DND-41 (cell line): ENCODE measurements around the gene TYSND1.

Experiments used
- ATAC-seq: fragments of 200-7000 bp; cut with Tn5 transposase; 3 replicates; pipeline ENCODE4 v1.9.1; 2021; ENCODE audit warnings: low read depth; ENCODE audit not compliant: insufficient read depth
- DNase-seq: peaks from one replicate; pipeline ENCODE4 v3.0.0-alpha.2; 2020
- H2AFZ ChIP-seq: 2 replicates; pipeline ENCODE4 v1.6.0; 2012; ENCODE audit warnings: low read depth, low read length
- H3K27ac ChIP-seq: 2 replicates; pipeline ENCODE4 v1.5.1; 2012; ENCODE audit warnings: low read length, inconsistent platforms
- H3K27me3 ChIP-seq: fragments of 200-600 bp; sonication (generic); 2 replicates; pipeline ENCODE4 v1.6.0; 2012; ENCODE audit warnings: low read length, mild to moderate bottlenecking, inconsistent platforms; ENCODE audit not compliant: insufficient read depth, poor library complexity
- H3K36me3 ChIP-seq: 2 replicates; pipeline ENCODE4 v1.5.1; 2012; ENCODE audit warnings: low read length, inconsistent platforms; ENCODE audit not compliant: insufficient read depth
- H3K4me1 ChIP-seq: 2 replicates; pipeline ENCODE4 v1.5.1; 2012; ENCODE audit warnings: mild to moderate bottlenecking, low read length; ENCODE audit not compliant: insufficient read depth
- H3K4me2 ChIP-seq: 2 replicates; pipeline ENCODE4 v1.6.0; 2012; ENCODE audit warnings: mild to moderate bottlenecking, moderate library complexity, low read length, inconsistent platforms; ENCODE audit not compliant: insufficient read depth
- H3K4me3 ChIP-seq, 2 experiments: fragments of 200-600 bp in 1 of 2; shearing (Covaris generic) in 1 of 2; 2 replicates each; pipeline ENCODE4 v1.5.1; 2012 to 2016; ENCODE audit warnings: inconsistent platforms in 2 of 2, low read length in 2 of 2, mild to moderate bottlenecking in 2 of 2, low read depth in 1 of 2, moderate library complexity in 1 of 2
- H3K79me2 ChIP-seq: 2 replicates; pipeline ENCODE4 v1.6.0; 2012; ENCODE audit warnings: low read length, inconsistent platforms; ENCODE audit not compliant: insufficient read depth
- H3K9ac ChIP-seq: 2 replicates; pipeline ENCODE4 v1.6.0; 2012; ENCODE audit warnings: low read depth, mild to moderate bottlenecking, inconsistent platforms, low read length, moderate library complexity
- H3K9me3 ChIP-seq: 2 replicates; pipeline ENCODE4 v1.5.1; 2012; ENCODE audit warnings: low read length, moderate library complexity, mild to moderate bottlenecking, inconsistent platforms; ENCODE audit not compliant: insufficient read depth, severe bottlenecking
- H4K20me1 ChIP-seq: 2 replicates; pipeline ENCODE4 v1.6.0; 2012; ENCODE audit warnings: low read length; ENCODE audit not compliant: insufficient read depth
- EZH2 ChIP-seq: IDR thresholded peaks from 3 replicates; pipeline ENCODE4 v1.6.1; 2012; ENCODE audit warnings: borderline replicate concordance, low read depth, mild to moderate bottlenecking, moderate library complexity, low read length, inconsistent platforms; ENCODE audit not compliant: severe bottlenecking
- TF ChIP-seq, protein P1 (sequence below): IDR thresholded peaks from 2 replicates; pipeline ENCODE4 v1.5.1; 2012; ENCODE audit warnings: borderline replicate concordance, low read length, moderate library complexity, mild to moderate bottlenecking; ENCODE audit not compliant: poor library complexity, severe bottlenecking; ENCODE audit errors: extremely low read depth

Gene TYSND1

DNA sequence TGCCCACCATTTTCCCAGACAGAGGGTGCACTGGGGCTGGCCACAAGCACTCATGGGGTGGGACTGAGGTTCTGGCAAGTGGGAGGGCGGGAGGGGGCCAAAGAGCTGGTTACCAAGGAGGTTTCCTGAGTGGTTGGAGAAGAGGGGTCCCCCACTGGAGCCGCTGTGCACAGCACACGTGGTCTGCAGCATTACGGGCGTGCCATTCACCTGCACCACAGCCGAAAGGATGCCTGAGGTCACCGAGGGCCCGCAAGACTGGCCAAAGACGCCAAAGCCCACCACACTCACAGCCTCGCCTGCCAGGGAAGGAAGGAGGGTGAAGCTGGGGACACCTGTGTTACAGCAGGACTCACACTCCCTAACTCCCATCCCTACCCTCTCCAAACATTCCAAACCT is 3.9 kb downstream of the TYSND1 start:
- Histone ChIP-seq H2AFZ (no peak overlapping the region), H3K4me3 (no peak overlapping the region), H3K9me3 (no peaks in the 10 kb centered on the region), H3K79me2 (peaks cover 33% of the 10 kb centered on the region), H3K27ac (no peak overlapping the region), H3K27me3 (no peaks in the 10 kb centered on the region), H4K20me1 (peaks cover 28% of the 10 kb centered on the region), H3K4me1 (peaks cover 27% of the 10 kb centered on the region), H3K4me2 (no peak overlapping the region), H3K9ac (no peak overlapping the region), H3K36me3 (peaks cover 24% of the 10 kb centered on the region)
- DNase-seq (no peak), ATAC-seq (no peak)
- TF ChIP-seq, protein P1, sequence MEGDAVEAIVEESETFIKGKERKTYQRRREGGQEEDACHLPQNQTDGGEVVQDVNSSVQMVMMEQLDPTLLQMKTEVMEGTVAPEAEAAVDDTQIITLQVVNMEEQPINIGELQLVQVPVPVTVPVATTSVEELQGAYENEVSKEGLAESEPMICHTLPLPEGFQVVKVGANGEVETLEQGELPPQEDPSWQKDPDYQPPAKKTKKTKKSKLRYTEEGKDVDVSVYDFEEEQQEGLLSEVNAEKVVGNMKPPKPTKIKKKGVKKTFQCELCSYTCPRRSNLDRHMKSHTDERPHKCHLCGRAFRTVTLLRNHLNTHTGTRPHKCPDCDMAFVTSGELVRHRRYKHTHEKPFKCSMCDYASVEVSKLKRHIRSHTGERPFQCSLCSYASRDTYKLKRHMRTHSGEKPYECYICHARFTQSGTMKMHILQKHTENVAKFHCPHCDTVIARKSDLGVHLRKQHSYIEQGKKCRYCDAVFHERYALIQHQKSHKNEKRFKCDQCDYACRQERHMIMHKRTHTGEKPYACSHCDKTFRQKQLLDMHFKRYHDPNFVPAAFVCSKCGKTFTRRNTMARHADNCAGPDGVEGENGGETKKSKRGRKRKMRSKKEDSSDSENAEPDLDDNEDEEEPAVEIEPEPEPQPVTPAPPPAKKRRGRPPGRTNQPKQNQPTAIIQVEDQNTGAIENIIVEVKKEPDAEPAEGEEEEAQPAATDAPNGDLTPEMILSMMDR = no peak
- no peak for TF ChIP-seq EZH2

GRCh38 chr10:70140297-70140696 is 6.2 kb downstream of the TYSND1 start:
- ATAC-seq = no peak
- no peak overlapping the region for H3K4me3 ChIP-seq
- no peak for TF ChIP-seq EZH2
- TF ChIP-seq, protein P1 = no peak

DNA sequence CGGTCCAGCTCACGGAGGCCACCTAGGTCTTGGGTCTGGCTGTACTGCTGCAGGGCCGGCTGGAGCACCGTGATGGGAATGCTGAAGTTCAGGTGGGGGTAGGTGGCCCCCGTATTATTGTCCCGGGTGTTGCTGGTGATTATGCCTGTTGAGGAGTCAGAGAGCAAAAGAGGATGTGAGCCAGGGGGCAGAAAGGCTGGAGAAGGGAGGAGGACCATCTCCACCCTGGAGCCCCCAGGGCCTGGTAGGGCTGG is 6.6 kb downstream of the TYSND1 start:
- peaks cover 26% of the 10 kb centered on the region for H4K20me1 ChIP-seq
- H2AFZ ChIP-seq = no peak overlapping the region
- ATAC-seq = no peak

More at GRCh38 chr10:70140297-70140696, 6.2 kb downstream of the TYSND1 start:
- H3K79me2 ChIP-seq = peaks cover 26% of the 10 kb centered on the region
- H3K9ac ChIP-seq = no peak overlapping the region
- H3K4me1 ChIP-seq = peaks cover 17% of the 10 kb centered on the region
- H3K27me3 ChIP-seq = no peaks in the 10 kb centered on the region
- H4K20me1 ChIP-seq = peaks cover 29% of the 10 kb centered on the region
- H3K27ac ChIP-seq = no peak overlapping the region
- H3K4me2 ChIP-seq = no peak overlapping the region
- no peak for DNase-seq
- peaks cover 24% of the 10 kb centered on the region for H3K36me3 ChIP-seq
- no peak overlapping the region for H2AFZ ChIP-seq
- no peaks in the 10 kb centered on the region for H3K9me3 ChIP-seq

More for the DNA sequence above, 6.6 kb downstream of the TYSND1 start:
- Histone ChIP-seq H3K36me3 (peaks cover 24% of the 10 kb centered on the region), H3K9ac (no peak overlapping the region), H3K4me3 (no peak overlapping the region), H3K27ac (no peak overlapping the region), H3K9me3 (no peaks in the 10 kb centered on the region), H3K79me2 (peaks cover 22% of the 10 kb centered on the region), H3K27me3 (no peaks in the 10 kb centered on the region), H3K4me1 (peaks cover 13% of the 10 kb centered on the region), H3K4me2 (no peak overlapping the region)
- TF ChIP-seq, protein P1 = no peak
- TF ChIP-seq EZH2 = no peak
- DNase-seq = no peak
